C4-2B (cell line): ENCODE results near the gene DCT.

Experiments
- CTCF ChIP-seq: fragments of 450-650 bp; conservative IDR thresholded peaks from 2 replicates; pipeline ENCODE4 v1.5.1; 2017; ENCODE audit warnings: mild to moderate bottlenecking
- ZFX ChIP-seq: fragments of 450-650 bp; IDR thresholded peaks from 2 replicates; pipeline ENCODE4 v1.6.1; 2017

- TF ChIP-seq CTCF (no peak), ZFX (no peak)
These were observed 24.1 kb downstream of the DCT start for GRCh38 chr13:94455414-94455813.
